KMS-11 (cell line): ENCODE data around the gene ADAMTS8.

Experiments
- H2AFZ ChIP-seq: fragments of 200-600 bp; sonication (generic); 2 replicates; pipeline ENCODE4 v1.6.1; 2016; ENCODE audit warnings: antibody characterized with exemption, mixed run types, low read depth
- H3K27ac ChIP-seq: fragments of 200-600 bp; sonication (generic); 2 replicates; pipeline ENCODE4 v1.6.1; 2016; ENCODE audit warnings: mild to moderate bottlenecking, mixed run types
- H3K27me3 ChIP-seq: fragments of 200-600 bp; sonication (generic); 2 replicates; pipeline ENCODE4 v1.6.1; 2017; ENCODE audit warnings: mild to moderate bottlenecking, low read depth, mixed run types, moderate library complexity; ENCODE audit not compliant: insufficient read depth
- H3K36me3 ChIP-seq: fragments of 200-600 bp; sonication (generic); 2 replicates; pipeline ENCODE4 v1.6.1; 2017; ENCODE audit warnings: mild to moderate bottlenecking, mixed run types; ENCODE audit not compliant: insufficient read depth
- H3K4me1 ChIP-seq: fragments of 200-600 bp; sonication (generic); 2 replicates; pipeline ENCODE4 v1.6.1; 2016; ENCODE audit warnings: mild to moderate bottlenecking, low read depth, mixed run types; ENCODE audit not compliant: poor library complexity, severe bottlenecking
- H3K4me2 ChIP-seq: fragments of 200-600 bp; sonication (generic); 2 replicates; pipeline ENCODE4 v1.7.0; 2016; ENCODE audit warnings: mild to moderate bottlenecking, mixed run types
- H3K4me3 ChIP-seq: fragments of 200-600 bp; sonication (generic); IDR thresholded peaks from 2 replicates; pipeline ENCODE4 v1.6.1; 2017; ENCODE audit warnings: low read depth, low read length, mixed read lengths; ENCODE audit not compliant: insufficient read depth
- H3K79me2 ChIP-seq: fragments of 200-600 bp; sonication (generic); 2 replicates; pipeline ENCODE4 v1.6.1; 2016; ENCODE audit warnings: low read depth, mixed run types; ENCODE audit not compliant: insufficient read depth
- H3K9ac ChIP-seq: fragments of 200-600 bp; sonication (generic); 2 replicates; pipeline ENCODE4 v1.6.1; 2016; ENCODE audit warnings: mild to moderate bottlenecking, mixed run types
- H4K20me1 ChIP-seq: fragments of 200-600 bp; sonication (generic); 2 replicates; pipeline ENCODE4 v1.6.1; 2016; ENCODE audit warnings: mild to moderate bottlenecking, mixed run types; ENCODE audit not compliant: insufficient read depth
- CTCF ChIP-seq: fragments of 200-600 bp; sonication (generic); conservative IDR thresholded peaks from 2 replicates; pipeline ENCODE4 v1.6.1; 2017; ENCODE audit warnings: low read depth, mild to moderate bottlenecking, antibody characterized with exemption, low read length, moderate library complexity, mixed read lengths

ADAMTS8 gene

GRCh38 chr11:130436171-130436570 is 7.8 kb upstream of the ADAMTS8 start:
- H3K36me3 ChIP-seq: no peaks in the 10 kb centered on the region
- H3K4me2 ChIP-seq: no peak overlapping the region
- no peaks in the 10 kb centered on the region for H3K79me2 ChIP-seq
- H3K27me3 ChIP-seq: no peaks in the 10 kb centered on the region
- H3K9ac ChIP-seq: no peak overlapping the region
- TF ChIP-seq CTCF: no peak
- H4K20me1 ChIP-seq: no peaks in the 10 kb centered on the region
- no peak overlapping the region for H3K27ac ChIP-seq
- no peak overlapping the region for H2AFZ ChIP-seq
- no peak overlapping the region for H3K4me3 ChIP-seq
- peaks cover 3% of the 10 kb centered on the region for H3K4me1 ChIP-seq

- H3K27ac ChIP-seq: no peak overlapping the region
- H3K4me3 ChIP-seq: no peak overlapping the region
- no peak overlapping the region for H3K9ac ChIP-seq
- no peaks in the 10 kb centered on the region for H3K36me3 ChIP-seq
- no peaks in the 10 kb centered on the region for H3K27me3 ChIP-seq
- no peak overlapping the region for H2AFZ ChIP-seq
- no peak for TF ChIP-seq CTCF
- H3K4me2 ChIP-seq: no peak overlapping the region
- H3K79me2 ChIP-seq: no peaks in the 10 kb centered on the region
- H3K4me1 ChIP-seq: peaks cover 3% of the 10 kb centered on the region
- no peaks in the 10 kb centered on the region for H4K20me1 ChIP-seq
These were observed 7.3 kb upstream of the ADAMTS8 start for GRCh38 chr11:130435671-130436070.

GRCh38 chr11:130434521-130435223 is 6.3 kb upstream of the ADAMTS8 start:
- H3K27ac ChIP-seq: no peak overlapping the region
- peak overlapping the region; percentile 24; the same call in 1 of the 2 replicates for H3K9ac ChIP-seq
- TF ChIP-seq CTCF: peak; percentile 85
- H4K20me1 ChIP-seq: no peaks in the 10 kb centered on the region
- peak overlapping the region; percentile 97 for H2AFZ ChIP-seq
- peaks cover 3% of the 10 kb centered on the region for H3K4me1 ChIP-seq
- no peaks in the 10 kb centered on the region for H3K79me2 ChIP-seq
- no peaks in the 10 kb centered on the region for H3K36me3 ChIP-seq
- H3K27me3 ChIP-seq: no peaks in the 10 kb centered on the region; the same call in 1 of the 2 replicates
- no peak overlapping the region for H3K4me3 ChIP-seq
- H3K4me2 ChIP-seq: peak overlapping the region; percentile 52; the same call in 1 of the 2 replicates

GRCh38 chr11:130433357-130433756 is 4.9 kb upstream of the ADAMTS8 start:
- no peak overlapping the region for H3K4me2 ChIP-seq
- H3K79me2 ChIP-seq: no peaks in the 10 kb centered on the region
- H3K4me1 ChIP-seq: peaks cover 3% of the 10 kb centered on the region
- H3K27ac ChIP-seq: no peak overlapping the region
- no peak overlapping the region for H3K9ac ChIP-seq
- peaks cover 6% of the 10 kb centered on the region; the same call in 1 of the 2 replicates for H3K27me3 ChIP-seq
- H3K4me3 ChIP-seq: no peak overlapping the region
- no peaks in the 10 kb centered on the region for H3K36me3 ChIP-seq
- no peaks in the 10 kb centered on the region for H4K20me1 ChIP-seq
- no peak overlapping the region for H2AFZ ChIP-seq
- TF ChIP-seq CTCF: no peak
